ENCODE measurements around the gene OR2M4.

The OR2M4 gene

GRCh38 chr1:248277876-248278275 is 46.7 kb downstream of the OR2M4 start, which contains the start of gene OR2T33:
TSS of gene OR2T33 (minus strand) at chr1:248277976. CDS start at chr1:248273814, 4,162 bp downstream.
- no peaks in the 10 kb centered on the region for H3K27me3 ChIP-seq
- no peak within 1 kb of the TSS for H3K4me3 ChIP-seq (ENCODE audit: low read depth, low read length)
- H3K9me3 ChIP-seq: no peaks in the 10 kb centered on the region; the same call in 1 of the 2 replicates
- no peaks in the 10 kb centered on the region for H3K4me1 ChIP-seq
- no peak for DNase-seq
- H3K36me3 ChIP-seq: no peaks in the 10 kb centered on the region
- no peak for TF ChIP-seq CTCF (IDR thresholded peaks at IDR 0.05; ENCODE audit: low read depth, low read length)

GRCh38 chr1:248288391-248288790 is 57.2 kb downstream of the OR2M4 start:
- Histone ChIP-seq H3K9me3 (no peaks in the 10 kb centered on the region; the same call in 1 of the 2 replicates), H3K27me3 (no peaks in the 10 kb centered on the region), H3K4me1 (no peaks in the 10 kb centered on the region), H3K36me3 (no peaks in the 10 kb centered on the region), H3K4me3 (ENCODE audit: low read depth, low read length) (no peak overlapping the region)
- DNase-seq: no peak
- no peak for TF ChIP-seq CTCF (IDR thresholded peaks at IDR 0.05; ENCODE audit: low read depth, low read length)

All from BE2C (cell line).